SK-N-SH (cell line): ENCODE results near the gene ARMC9. TPM values are rescaled to one million over a fixed set of nuclear protein-coding genes. Genes with fewer than 3 reads are reported as not detected.
"Not testable (repeated sequence)": the region's sequence is repeated elsewhere in the genome, so short reads cannot be mapped to it uniquely, and the experiment has no call there.

Experiments used
- CTCF ChIA-PET: fragments of 300-600, 350-600 bp; formaldehyde crosslinking; extraction: SDS; loops from one replicate; lab custom pipeline; 2021; lab: Yijun Ruan, JAX
- POLR2A ChIA-PET: fragments of 350-600 bp; sonication (Branson Sonifier 250); formaldehyde crosslinking; extraction: SDS; loops from one replicate; lab custom pipeline; 2020; ENCODE audit warnings: antibody characterized with exemption, inconsistent platforms; lab: Yijun Ruan, JAX
- DNase-seq: peaks from one replicate; pipeline ENCODE4 v3.0.0; 2012
- H2AFZ ChIP-seq: fragments of 200-600 bp; sonication (generic); 2 replicates; pipeline ENCODE4 v1.8.1; 2016; ENCODE audit warnings: antibody characterized with exemption, mild to moderate bottlenecking, low read depth
- H3F3A ChIP-seq: fragments of 200-600 bp; sonication (generic); replicated peaks from 2 replicates; pipeline ENCODE3; 2016; ENCODE audit warnings: antibody characterized with exemption, mild to moderate bottlenecking; ENCODE audit not compliant: insufficient read depth
- H3K27ac ChIP-seq, 2 experiments: fragments of 200-500 bp in 1 of 2; fragments of 200-600 bp in 1 of 2; sonication (Bioruptor generic) in 1 of 2; sonication (generic), shearing (Covaris generic) in 1 of 2; 2 replicates each; pipeline versions ENCODE4 v1.5.1 to v1.6.1; 2014 to 2016; ENCODE audit warnings: low read depth in 2 of 2, inconsistent platforms in 1 of 2, low read length in 1 of 2, mild to moderate bottlenecking in 1 of 2, mixed read lengths in 1 of 2
- H3K27me3 ChIP-seq: fragments of 200-600 bp; sonication (generic), shearing (Covaris generic); 2 replicates; pipeline ENCODE4 v1.6.1; 2016; ENCODE audit warnings: mixed run types; ENCODE audit not compliant: insufficient read depth
- H3K36me3 ChIP-seq, 2 experiments: fragments of 200-500 bp in 1 of 2; fragments of 200-600 bp in 1 of 2; sonication (Bioruptor generic) in 1 of 2; sonication (generic) in 1 of 2; replicated peaks in 1 of 2; 2 replicates each; pipeline versions ENCODE3 to v1.5.1; 2014 to 2016; ENCODE audit warnings: low read length in 1 of 2, mild to moderate bottlenecking in 1 of 2; ENCODE audit not compliant: insufficient read depth in 2 of 2, control insufficient read depth in 1 of 2
- H3K4me1 ChIP-seq, 2 experiments: fragments of 200-500 bp in 1 of 2; fragments of 200-600 bp in 1 of 2; sonication (Bioruptor generic) in 1 of 2; sonication (generic), shearing (Covaris generic) in 1 of 2; 2 replicates each; pipeline versions ENCODE4 v1.5.1 to v1.6.1; 2014 to 2016; ENCODE audit warnings: low read depth in 1 of 2, low read length in 1 of 2, mixed run types in 1 of 2; ENCODE audit not compliant: insufficient read depth in 2 of 2, control insufficient read depth in 1 of 2
- H3K4me2 ChIP-seq: fragments of 200-600 bp; sonication (generic), shearing (Covaris generic); 2 replicates; pipeline ENCODE4 v1.6.1; 2017; ENCODE audit warnings: mixed run types
- H3K4me3 ChIP-seq, 2 experiments: fragments of 200-500 bp in 1 of 2; fragments of 200-600 bp in 1 of 2; sonication (Bioruptor generic) in 1 of 2; sonication (generic), shearing (Covaris generic) in 1 of 2; 2 replicates each; pipeline versions ENCODE4 v1.5.1 to v1.8.1; 2014 to 2016; ENCODE audit warnings: low read depth in 2 of 2, inconsistent platforms in 1 of 2, low read length in 1 of 2, mild to moderate bottlenecking in 1 of 2, mixed read lengths in 1 of 2, moderate library complexity in 1 of 2
- H3K79me2 ChIP-seq: fragments of 200-600 bp; sonication (generic); 2 replicates; pipeline ENCODE4 v1.8.1; 2017; ENCODE audit warnings: mild to moderate bottlenecking; ENCODE audit not compliant: insufficient read depth
- H3K9ac ChIP-seq: fragments of 200-600 bp; sonication (generic); 2 replicates; pipeline ENCODE4 v1.6.1; 2017; ENCODE audit warnings: mixed run types
- H3K9me2 ChIP-seq: fragments of 200-600 bp; sonication (generic); 2 replicates; pipeline ENCODE4 v1.6.1; 2017; ENCODE audit warnings: mixed run types
- H3K9me3 ChIP-seq: fragments of 200-600 bp; sonication (generic); 2 replicates; pipeline ENCODE4 v1.6.1; 2017; ENCODE audit warnings: mixed run types, mild to moderate bottlenecking, moderate library complexity
- H4K20me1 ChIP-seq: fragments of 200-600 bp; sonication (generic); 2 replicates; pipeline ENCODE4 v1.6.1; 2017; ENCODE audit warnings: mild to moderate bottlenecking, mixed run types; ENCODE audit not compliant: insufficient read depth
- FOXJ3 ChIP-seq: sonication (generic); formaldehyde crosslinking; IDR thresholded peaks from 2 replicates; pipeline ENCODE4 v1.5.1; 2020; ENCODE audit warnings: mild to moderate bottlenecking, missing genetic modification reagents
- GATA2 ChIP-seq: sonication (generic); formaldehyde crosslinking; IDR thresholded peaks from 2 replicates; pipeline ENCODE4 v1.5.0; 2020; ENCODE audit warnings: mild to moderate bottlenecking, missing genetic modification reagents
- JUND ChIP-seq: IDR thresholded peaks from 2 replicates; pipeline ENCODE4 v1.4.0; 2012
- MEF2A ChIP-seq: IDR thresholded peaks from 2 replicates; pipeline ENCODE4 v1.4.0; 2012; ENCODE audit warnings: low read depth, borderline replicate concordance
- MXI1 ChIP-seq: IDR thresholded peaks from 2 replicates; pipeline ENCODE4 v1.6.1; 2012; ENCODE audit warnings: mild to moderate bottlenecking, low read depth, low read length, improper control_type of control experiment
- NFIC ChIP-seq: IDR thresholded peaks from 2 replicates; pipeline ENCODE4 v1.4.0; 2012; ENCODE audit warnings: borderline replicate concordance
- PBX3 ChIP-seq: IDR thresholded peaks from 2 replicates; pipeline ENCODE4; 2012
- POLR2AphosphoS5 ChIP-seq: IDR thresholded peaks from 2 replicates; pipeline ENCODE4 v1.6.1; 2012; ENCODE audit warnings: low read depth, low read length
- RCOR1 ChIP-seq: fragments of 150-350 bp; IDR thresholded peaks from 2 replicates; pipeline ENCODE4 v1.6.1; 2017; ENCODE audit warnings: antibody characterized with exemption, low read length
- RFX5 ChIP-seq: IDR thresholded peaks from 2 replicates; pipeline ENCODE4 v1.6.1; 2012; ENCODE audit warnings: mild to moderate bottlenecking, improper control_type of control experiment, low read length
- RXRA ChIP-seq: IDR thresholded peaks from 2 replicates; pipeline ENCODE4 v1.4.0; 2012; ENCODE audit warnings: low read depth, mild to moderate bottlenecking, borderline replicate concordance
- SIN3A ChIP-seq: IDR thresholded peaks from 2 replicates; pipeline ENCODE4 v1.6.1; 2012; ENCODE audit warnings: low read depth, mild to moderate bottlenecking, low read length, moderate library complexity, borderline replicate concordance
- TAF1 ChIP-seq: IDR thresholded peaks from 2 replicates; pipeline ENCODE4 v1.6.1; 2012; ENCODE audit warnings: low read depth, mild to moderate bottlenecking, low read length, moderate library complexity, borderline replicate concordance
- TCF12 ChIP-seq: IDR thresholded peaks from 2 replicates; pipeline ENCODE4 v1.4.0; 2012
- TEAD4 ChIP-seq: IDR thresholded peaks from 2 replicates; pipeline ENCODE4 v1.4.0; 2012; ENCODE audit warnings: mild to moderate bottlenecking, borderline replicate concordance; ENCODE audit not compliant: insufficient read depth
- USF1 ChIP-seq: IDR thresholded peaks from 2 replicates; pipeline ENCODE4 v1.4.0; 2012; ENCODE audit warnings: low read depth, borderline replicate concordance
- USF2 ChIP-seq: fragments of 150-350 bp; IDR thresholded peaks from 2 replicates; pipeline ENCODE4 v1.6.1; 2017; ENCODE audit warnings: antibody characterized with exemption, low read length, low read depth, borderline replicate concordance
- YY1 ChIP-seq: IDR thresholded peaks from 2 replicates; pipeline ENCODE4 v1.4.0; 2012; ENCODE audit warnings: low read depth, mild to moderate bottlenecking
- WGBS: methylation state at CpG from one replicate; pipeline ENCODE4 v1.1.6; 2017; ENCODE audit warnings: low lambda C conversion rate; 5-methylcytosine and 5-hydroxymethylcytosine counted together
- polyA plus RNA-seq, 3 experiments: library from polyadenylated mRNA; depleted of rRNA; stranded (reverse); fragments of >200 nt; gene quantifications; 2 replicates each; pipeline ENCODE4 v1.2.3, GENCODE V29; 2012
- TF ChIP-seq, protein P1 (sequence below): fragments of 150-350 bp; IDR thresholded peaks from 2 replicates; pipeline ENCODE4 v1.6.1; 2016; ENCODE audit warnings: mild to moderate bottlenecking, low read depth, low read length

The ARMC9 gene
- polyA plus RNA-seq, 1 of the 3 experiments (the other 2 are of a cell fraction), result 25.3 TPM

DNA sequence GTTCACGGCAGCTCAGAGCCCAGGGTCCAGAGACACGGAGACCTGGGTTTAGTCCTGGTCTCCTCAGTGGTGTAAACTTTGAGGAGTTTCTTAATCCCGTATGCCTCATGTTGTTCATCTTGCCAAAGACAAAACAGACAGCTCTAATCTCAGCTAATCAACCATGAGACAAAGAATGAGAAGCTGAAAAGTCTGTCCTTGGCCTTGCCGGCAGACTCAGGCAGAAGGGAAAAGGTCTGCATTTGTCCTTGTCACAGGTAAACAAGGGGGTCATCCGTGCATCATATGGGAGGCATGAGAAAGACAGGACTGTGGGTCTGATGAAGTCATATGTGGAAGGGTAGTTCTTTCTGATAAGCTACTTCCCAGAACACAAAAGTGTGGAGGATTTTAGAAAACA lies 1.8 kb upstream of the ARMC9 start:
- H3F3A ChIP-seq, result peaks cover 4% of the 10 kb centered on the region
- no peak overlapping the region for H3K4me2 ChIP-seq
- H3K4me1 ChIP-seq, result peaks cover 17 to 26% of the 10 kb centered on the region in 2 experiments; a peak in 2 of 4 replicates
- no peak overlapping the region for H3K4me3 ChIP-seq
- H3K79me2 ChIP-seq, result peaks cover 22% of the 10 kb centered on the region
- TF ChIP-seq RXRA (no peak), NFIC (no peak), JUND (no peak), USF1 (no peak), TAF1 (no peak), TEAD4 (no peak)
- TF ChIP-seq, protein P1, sequence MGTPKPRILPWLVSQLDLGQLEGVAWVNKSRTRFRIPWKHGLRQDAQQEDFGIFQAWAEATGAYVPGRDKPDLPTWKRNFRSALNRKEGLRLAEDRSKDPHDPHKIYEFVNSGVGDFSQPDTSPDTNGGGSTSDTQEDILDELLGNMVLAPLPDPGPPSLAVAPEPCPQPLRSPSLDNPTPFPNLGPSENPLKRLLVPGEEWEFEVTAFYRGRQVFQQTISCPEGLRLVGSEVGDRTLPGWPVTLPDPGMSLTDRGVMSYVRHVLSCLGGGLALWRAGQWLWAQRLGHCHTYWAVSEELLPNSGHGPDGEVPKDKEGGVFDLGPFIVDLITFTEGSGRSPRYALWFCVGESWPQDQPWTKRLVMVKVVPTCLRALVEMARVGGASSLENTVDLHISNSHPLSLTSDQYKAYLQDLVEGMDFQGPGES, result no peak
- no peaks in the 10 kb centered on the region for H4K20me1 ChIP-seq
- H3K9ac ChIP-seq, result no peak overlapping the region
- CTCF ChIA-PET, result interaction anchor here (0.7 to 9.8 kb wide), 4 partner anchors 31 to 162 kb away, joined by 3 to 162 read pairs (median 4); no protein-coding TSS in a partner anchor
- no peak overlapping the region for H3K27ac ChIP-seq
- POLR2A ChIA-PET, result no interaction called here
- no peaks in the 10 kb centered on the region for H3K9me3 ChIP-seq
- H2AFZ ChIP-seq, result no peak overlapping the region
- no peaks in the 10 kb centered on the region for H3K36me3 ChIP-seq
- no peak for DNase-seq
- no peaks in the 10 kb centered on the region for H3K9me2 ChIP-seq
- WGBS, result 92% methylated on average over 5 of the region's 5 CpGs
- H3K27me3 ChIP-seq, result no peaks in the 10 kb centered on the region

- H3K9ac ChIP-seq, H3F3A ChIP-seq, H3K4me3 ChIP-seq, H3K36me3 ChIP-seq, DNase-seq, H4K20me1 ChIP-seq, H3K27me3 ChIP-seq, H3K9me2 ChIP-seq, H3K27ac ChIP-seq, H3K4me2 ChIP-seq, H3K9me3 ChIP-seq: not testable (repeated sequence)
- Histone ChIP-seq H3K79me2 (peaks cover 28% of the 10 kb centered on the region), H3K4me1 (peaks cover 14 to 22% of the 10 kb centered on the region in 2 experiments; a peak in 2 of 4 replicates), H2AFZ (0 out of 2 replicates have a peak overlapping the region, but pooled peaks have one; percentile 93)
- 90% methylated on average over 7 of the region's 7 CpGs for WGBS
- POLR2A ChIA-PET, result interaction anchor here (1.2 kb wide), 1 partner anchor 267 kb away, joined by 3 read pairs; no protein-coding TSS in a partner anchor
- CTCF ChIA-PET, result interaction anchor here (0.7 to 9.8 kb wide), 5 partner anchors 30 to 215 kb away, joined by 3 to 162 read pairs (median 5); no protein-coding TSS in a partner anchor
Measured at GRCh38 chr2:231197196-231197595, 1.2 kb upstream of the ARMC9 start.

- H3K36me3 ChIP-seq, result no peaks in the 10 kb centered on the region
- peak overlapping the region; percentile 77 to 83 for H3K4me3 ChIP-seq
- peak overlapping the region; percentile 72 for H3K9ac ChIP-seq
- ChIA-PET POLR2A (interaction anchor here (0.6 to 1.2 kb wide), 2 partner anchors 73 to 266 kb away, joined by 3 read pairs; partner anchors contain the start of gene HTR2B), CTCF (interaction anchor here (0.7 to 9.8 kb wide), 5 partner anchors 9 to 214 kb away, joined by 3 to 162 read pairs (median 4); no protein-coding TSS in a partner anchor)
- peaks cover 4% of the 10 kb centered on the region for H3F3A ChIP-seq
- peak overlapping the region; percentile 69 for H3K4me2 ChIP-seq
- no peaks in the 10 kb centered on the region for H3K27me3 ChIP-seq
- H3K27ac ChIP-seq, result peak overlapping the region; percentile 76 to 90
- 23% methylated on average over 9 of the region's 11 CpGs for WGBS
- no peaks in the 10 kb centered on the region for H3K9me2 ChIP-seq
- H3K79me2 ChIP-seq, result peaks cover 34% of the 10 kb centered on the region
- no peaks in the 10 kb centered on the region for H3K9me3 ChIP-seq
- peaks cover 10 to 18% of the 10 kb centered on the region in 2 experiments; a peak in 2 of 4 replicates for H3K4me1 ChIP-seq
- peak overlapping the region; percentile 93 for H2AFZ ChIP-seq
- H4K20me1 ChIP-seq, result no peaks in the 10 kb centered on the region
- no peak for DNase-seq
- TF ChIP-seq MXI1 (no peak), POLR2AphosphoS5 (no peak), USF2 (no peak), TCF12 (no peak), YY1 (no peak), SIN3A (no peak), PBX3 (no peak), RCOR1 (no peak), TAF1 (no peak), RFX5 (no peak), FOXJ3 (CRISPR knock-in tag) (no peak), MEF2A (no peak), GATA2 (no peak)
Measured at GRCh38 chr2:231197706-231198290, 633 bp upstream of the ARMC9 start.
